ENCODE results near the gene GRAMD2A.
A peak's percentile ranks its signal among the peaks of the same experiment; 100 is the strongest.

Gene GRAMD2A

GRCh38 chr15:72168808-72169190 is 28.8 kb downstream of the GRAMD2A start:
- DNase-seq (ENCODE audit: extremely low read depth in 1 of 2, low read depth in 1 of 2): no peak

- DNase-seq (ENCODE audit: extremely low read depth in 1 of 2, low read depth in 1 of 2): no peak
Observed at GRCh38 chr15:72168131-72168807, 29.3 kb downstream of the GRAMD2A start.

GRCh38 chr15:72167445-72167844 is 30.1 kb downstream of the GRAMD2A start:
- DNase-seq (ENCODE audit: extremely low read depth in 1 of 2, low read depth in 1 of 2): no peak

- no peak for DNase-seq (ENCODE audit: extremely low read depth in 1 of 2, low read depth in 1 of 2)
Observed at GRCh38 chr15:72166716-72167417, 30.7 kb downstream of the GRAMD2A start.

- DNase-seq (ENCODE audit: extremely low read depth in 1 of 2, low read depth in 1 of 2): no peak
Observed at GRCh38 chr15:72163719-72164118, 33.9 kb downstream of the GRAMD2A start.

GRCh38 chr15:72162569-72162968 is 35.0 kb downstream of the GRAMD2A start:
- DNase-seq (ENCODE audit: extremely low read depth in 1 of 2, low read depth in 1 of 2): no peak

- no peak for DNase-seq (ENCODE audit: extremely low read depth in 1 of 2, low read depth in 1 of 2)
Observed at GRCh38 chr15:72161361-72162132, 36.0 kb downstream of the GRAMD2A start.

- DNase-seq (ENCODE audit: extremely low read depth in 1 of 2, low read depth in 1 of 2): no peak
Observed at GRCh38 chr15:72160696-72161245, 36.8 kb downstream of the GRAMD2A start.

- DNase-seq (ENCODE audit: extremely low read depth in 1 of 2, low read depth in 1 of 2): no peak
Observed at GRCh38 chr15:72156928-72157327, 40.7 kb downstream of the GRAMD2A start.

- DNase-seq (ENCODE audit: extremely low read depth in 1 of 2, low read depth in 1 of 2): peak; percentile 55 to 70
Observed at GRCh38 chr15:72155635-72156616, 41.7 kb downstream of the GRAMD2A start.

- no peak for DNase-seq (ENCODE audit: extremely low read depth in 1 of 2, low read depth in 1 of 2)
Observed at GRCh38 chr15:72155003-72155621, 42.5 kb downstream of the GRAMD2A start.

- DNase-seq (ENCODE audit: extremely low read depth in 1 of 2, low read depth in 1 of 2): no peak
Observed at GRCh38 chr15:72154316-72154715, 43.3 kb downstream of the GRAMD2A start.

- DNase-seq (ENCODE audit: extremely low read depth in 1 of 2, low read depth in 1 of 2): no peak
Observed at GRCh38 chr15:72153269-72154000, 44.2 kb downstream of the GRAMD2A start.

GRCh38 chr15:72147418-72147817 is 50.2 kb downstream of the GRAMD2A start:
- DNase-seq (ENCODE audit: extremely low read depth in 1 of 2, low read depth in 1 of 2): no peak

- DNase-seq (ENCODE audit: extremely low read depth in 1 of 2, low read depth in 1 of 2): no peak
Observed at GRCh38 chr15:72146934-72147333, 50.7 kb downstream of the GRAMD2A start.

GRCh38 chr15:72146221-72146620 is 51.4 kb downstream of the GRAMD2A start:
- no peak for DNase-seq (ENCODE audit: extremely low read depth in 1 of 2, low read depth in 1 of 2)

GRCh38 chr15:72141171-72142084 is 56.2 kb downstream of the GRAMD2A start:
- DNase-seq (ENCODE audit: extremely low read depth in 1 of 2, low read depth in 1 of 2): no peak

- DNase-seq (ENCODE audit: extremely low read depth in 1 of 2, low read depth in 1 of 2): no peak
Observed at GRCh38 chr15:72140088-72140487, 57.5 kb downstream of the GRAMD2A start.

All from activated CD8-positive, alpha-beta memory T cell treated with anti-CD3 and anti-CD28 coated beads for 1 hour (primary cell).